GM18858 (cell line): ENCODE data around the gene ELOVL5.
"Not testable (repeated sequence)": the region's sequence is repeated elsewhere in the genome, so short reads cannot be mapped to it uniquely, and the experiment has no call there.

Source experiments
- ATAC-seq: cut with Tn5 transposase; IDR thresholded peaks from one replicate; pipeline ENCODE4 v1.9.1; 2021; ENCODE audit not compliant: unreplicated experiment

ELOVL5 gene

GRCh38 chr6:53348371-53349208 lies at the start of gene ELOVL5:
ELOVL5 (minus strand) TSS chr6:53348950; CDS start chr6:53295699, 53,251 bp downstream.
- peak; percentile 60 for ATAC-seq

- ATAC-seq, result no peak
Measured at GRCh38 chr6:53397283-53397682, 48.5 kb upstream of the ELOVL5 start.

GRCh38 chr6:53395986-53396385 lies 47.2 kb upstream of the ELOVL5 start:
- ATAC-seq, result no peak

DNA sequence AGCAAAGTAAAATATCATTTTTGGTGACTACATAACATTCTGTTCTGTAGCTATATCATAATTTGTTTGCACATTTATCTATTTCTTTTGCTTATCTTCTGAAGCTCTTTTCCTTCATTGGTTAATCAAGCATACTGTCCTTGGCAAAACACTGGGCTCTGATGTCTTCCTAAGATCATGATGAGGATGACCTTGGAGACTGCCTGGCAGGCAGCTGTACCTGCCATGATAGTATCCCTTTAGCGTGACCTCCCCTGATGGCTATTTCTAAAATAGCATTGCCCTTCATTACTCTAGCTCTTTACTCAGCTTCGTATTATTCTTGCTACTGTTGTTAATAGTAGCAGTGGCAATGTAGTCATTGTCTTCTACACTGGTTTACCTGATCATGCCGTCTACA lies 46.0 kb upstream of the ELOVL5 start:
- ATAC-seq, result no peak

GRCh38 chr6:53391170-53391569 lies 42.4 kb upstream of the ELOVL5 start:
- ATAC-seq, result no peak

GRCh38 chr6:53390010-53390409 lies 41.3 kb upstream of the ELOVL5 start:
- ATAC-seq, result no peak

DNA sequence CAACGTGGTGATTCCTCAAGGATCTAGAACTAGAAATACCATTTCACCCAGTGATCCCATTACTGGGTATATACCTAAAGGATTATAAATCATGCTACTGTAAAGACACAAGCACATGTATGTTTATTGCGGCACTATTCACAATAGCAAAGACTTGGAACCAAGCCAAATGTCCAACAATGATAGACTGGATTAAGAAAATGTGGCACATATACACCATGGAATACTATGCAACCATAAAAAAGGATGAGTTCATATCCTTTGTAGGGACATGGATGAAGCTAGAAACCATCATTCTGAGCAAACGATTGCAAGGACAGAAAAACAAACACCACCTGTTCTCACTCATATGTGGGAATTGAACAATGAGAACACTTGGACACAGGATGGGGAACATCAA lies 39.9 kb upstream of the ELOVL5 start:
- not testable (repeated sequence) for ATAC-seq

DNA sequence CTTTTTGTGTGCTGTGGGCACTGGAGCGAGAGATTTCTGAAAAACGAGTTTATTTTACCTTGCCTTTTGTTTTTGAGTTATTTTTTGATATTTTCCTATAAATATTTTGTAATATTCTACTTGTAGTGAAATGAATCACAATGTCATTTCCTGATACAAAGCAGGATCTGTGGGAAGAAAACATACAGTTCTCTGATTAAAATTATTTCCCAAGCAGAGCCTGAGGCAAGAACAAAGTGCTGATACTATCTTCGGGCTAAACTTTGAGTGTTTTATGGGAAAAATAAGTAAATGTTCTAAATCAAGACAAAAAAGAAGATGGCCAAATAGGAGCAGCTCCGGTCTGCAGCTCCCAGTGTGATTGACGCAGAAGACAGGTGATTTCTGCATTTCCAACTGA lies 33.7 kb upstream of the ELOVL5 start:
- no peak for ATAC-seq

- ATAC-seq, result no peak
Measured at GRCh38 chr6:53378208-53378607, 29.5 kb upstream of the ELOVL5 start.

DNA sequence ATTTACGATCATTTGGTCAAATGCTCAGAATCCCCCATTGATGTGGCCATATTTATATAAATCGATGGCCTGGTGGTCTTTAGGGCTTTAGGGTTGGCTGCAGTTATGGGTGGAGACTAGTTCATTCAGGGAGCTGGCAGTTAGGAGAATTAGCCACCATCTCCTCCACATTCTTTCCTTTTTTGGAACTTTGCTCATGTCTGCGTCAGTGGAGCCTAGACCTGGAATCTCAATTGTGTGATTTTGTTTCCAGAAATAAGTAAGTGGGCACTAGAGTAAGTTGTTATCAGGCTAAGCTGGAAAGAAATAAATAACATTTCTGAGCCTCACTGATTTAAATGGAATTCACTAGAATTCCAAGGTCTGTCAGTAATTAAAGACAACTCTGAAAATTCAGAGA lies 29.0 kb upstream of the ELOVL5 start:
- no peak for ATAC-seq

GRCh38 chr6:53377289-53377688 lies 28.5 kb upstream of the ELOVL5 start:
- ATAC-seq, result no peak

GRCh38 chr6:53376661-53377226 lies 28.0 kb upstream of the ELOVL5 start:
- no peak for ATAC-seq

DNA sequence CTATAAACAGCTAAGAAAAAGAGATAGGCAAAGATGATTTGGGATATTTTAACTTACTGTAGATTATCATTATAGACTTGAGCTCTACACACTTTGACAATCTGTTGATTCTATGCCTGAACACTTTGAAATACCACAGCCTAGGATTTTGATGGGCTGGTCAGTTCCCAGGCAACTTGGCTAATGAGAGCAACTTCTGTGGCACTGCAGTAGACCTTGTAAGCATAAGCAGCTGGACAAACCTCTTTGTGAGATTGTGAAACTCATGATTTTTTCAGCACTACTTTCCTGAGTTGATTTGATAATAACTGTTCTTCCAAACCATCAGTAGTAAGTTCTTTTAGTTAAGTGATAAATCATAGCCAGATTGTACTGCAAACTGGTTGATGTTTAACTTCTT lies 27.1 kb upstream of the ELOVL5 start:
- ATAC-seq, result no peak

GRCh38 chr6:53373638-53374037 lies 24.9 kb upstream of the ELOVL5 start:
- ATAC-seq, result no peak

- ATAC-seq, result no peak
Measured at GRCh38 chr6:53369876-53370515, 21.2 kb upstream of the ELOVL5 start.

GRCh38 chr6:53369051-53369450 lies 20.3 kb upstream of the ELOVL5 start:
- no peak for ATAC-seq

- ATAC-seq, result no peak
Measured at GRCh38 chr6:53366128-53366641, 17.4 kb upstream of the ELOVL5 start.

DNA sequence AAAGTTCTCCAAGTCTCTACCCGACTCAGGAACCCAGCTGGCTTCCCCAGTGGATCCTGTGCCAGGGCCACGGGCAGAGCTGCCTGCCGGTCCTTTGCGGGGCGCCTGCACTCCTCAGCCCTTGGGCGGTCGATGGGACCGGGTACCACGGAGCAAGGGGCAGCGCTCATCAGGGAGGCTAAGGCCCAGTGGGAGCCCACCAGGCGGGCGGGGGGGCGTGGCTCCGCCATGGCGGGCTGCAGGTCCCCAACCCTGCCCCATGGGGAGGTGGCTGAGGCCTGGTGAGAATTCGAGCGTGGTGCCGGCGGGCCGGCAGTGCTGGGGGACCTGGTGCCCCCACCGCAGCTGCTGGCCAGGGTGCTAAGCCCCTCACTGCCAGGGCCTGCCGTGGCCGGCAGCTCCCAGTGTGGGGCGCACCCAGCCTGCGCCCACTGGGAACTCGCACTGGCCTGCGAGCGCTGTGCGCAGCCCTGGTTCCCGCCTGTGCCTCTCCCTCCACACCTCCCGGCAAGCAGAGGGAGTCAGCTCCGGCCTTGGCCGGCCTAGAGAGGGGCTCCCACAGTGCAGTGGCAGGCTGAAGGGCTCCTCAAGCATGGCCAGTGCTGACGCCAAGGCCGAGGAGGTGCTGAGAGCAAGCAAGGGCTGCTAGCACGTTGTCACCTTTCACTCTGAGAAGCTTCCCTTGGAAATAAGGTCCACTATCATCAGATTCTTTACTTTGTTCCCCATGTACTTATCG lies 14.8 kb upstream of the ELOVL5 start:
- ATAC-seq, result no peak

DNA sequence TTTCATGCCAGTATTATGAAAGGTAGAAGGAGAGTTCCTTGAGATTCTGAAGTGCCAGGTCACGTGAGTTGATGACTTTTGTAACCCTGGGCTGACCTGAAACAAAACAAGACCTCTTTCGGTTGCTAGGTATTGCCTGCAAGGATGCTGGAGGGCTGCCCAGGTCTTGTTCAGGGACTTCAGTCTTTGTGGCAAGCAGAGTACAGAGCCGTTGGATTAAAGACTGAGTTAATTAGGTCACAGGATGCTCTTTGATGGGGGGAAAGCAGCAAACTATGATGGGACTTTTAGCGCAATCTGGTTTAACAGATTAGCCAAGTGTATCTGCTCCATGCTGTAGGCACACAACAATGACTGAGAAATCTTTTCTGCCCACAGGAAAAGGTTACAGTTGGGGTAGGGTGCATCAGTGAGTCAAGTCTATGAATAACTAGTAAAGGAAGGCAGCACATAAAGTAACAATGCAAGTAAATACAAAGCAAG lies 12.8 kb upstream of the ELOVL5 start:
- no peak for ATAC-seq

GRCh38 chr6:53360093-53360912 lies 11.6 kb upstream of the ELOVL5 start:
- ATAC-seq, result no peak

- no peak for ATAC-seq
Measured at GRCh38 chr6:53359843-53360092, 11.0 kb upstream of the ELOVL5 start.
